Activated naive CD4-positive, alpha-beta T cell treated with anti-CD3 and anti-CD28 coated beads, Interleukin-2, amount 50 U/mL, for 72 hours (primary cell): ENCODE data around the gene PNPLA1. TPM values are rescaled to one million over a fixed set of nuclear protein-coding genes. Genes with fewer than 3 reads are reported as not detected.
"Not testable (repeated sequence)": the region's sequence is repeated elsewhere in the genome, so short reads cannot be mapped to it uniquely, and the experiment has no call there.

Experiments
- ATAC-seq, 2 donors: fragments of 150-1000 bp; cut with Tn5 transposase; 2 replicates each; pipeline ENCODE4 v1.10.0; 2021; ENCODE audit warnings: mild to moderate bottlenecking in 2 of 2, moderate library complexity in 2 of 2
- DNase-seq, 2 donors: peaks; one replicate each; pipeline ENCODE4 v3.0.0; 2021 to 2022; ENCODE audit warnings: low spot score in 2 of 2
- H3K27ac Mint-ChIP-seq, 2 donors: one replicate each; pipeline ENCODE4 v1.8.0; 2022; ENCODE audit warnings: mild to moderate bottlenecking in 2 of 2, mixed read lengths in 2 of 2
- H3K36me3 Mint-ChIP-seq, 2 donors: one replicate each; pipeline ENCODE4 v1.8.0; 2022; ENCODE audit warnings: mixed read lengths in 2 of 2
- H3K9me3 Mint-ChIP-seq, 2 donors: one replicate each; pipeline ENCODE4 v1.8.0; 2022; ENCODE audit warnings: mixed read lengths in 2 of 2
- total RNA-seq, 2 donors: library from RNA; stranded (reverse); gene quantifications; one replicate each; pipeline ENCODE4 v1.2.3, GENCODE V29; 2022

The PNPLA1 gene
- total RNA-seq, 2 donors from 2014 or later, result not detected

- no peaks in the 10 kb centered on the region for H3K9me3 Mint-ChIP-seq
- no peaks in the 10 kb centered on the region for H3K36me3 Mint-ChIP-seq
- H3K27ac Mint-ChIP-seq, result no peak overlapping the region
- ATAC-seq (no peak), DNase-seq (no peak)
Observed at GRCh38 chr6:36335465-36336207, 65.8 kb downstream of the PNPLA1 start.

GRCh38 chr6:36336208-36336710 is 66.4 kb downstream of the PNPLA1 start:
- H3K27ac Mint-ChIP-seq, result no peak overlapping the region
- no peaks in the 10 kb centered on the region for H3K9me3 Mint-ChIP-seq
- H3K36me3 Mint-ChIP-seq, result no peaks in the 10 kb centered on the region
- DNase-seq, result no peak
- ATAC-seq, result no peak

GRCh38 chr6:36336779-36337241 is 67.0 kb downstream of the PNPLA1 start, which contains the start of gene BNIP5:
BNIP5 (minus strand) TSS chr6:36336888; CDS start chr6:36330690, 6,198 bp downstream.
- Mint-ChIP-seq H3K27ac (peak within 1 kb of the TSS in 1 of 2 donors; percentile 34), H3K9me3 (no peaks in the 10 kb centered on the region)
- no peak for DNase-seq

GRCh38 chr6:36337814-36338213 is 68.0 kb downstream of the PNPLA1 start:
- no peak for DNase-seq
- Mint-ChIP-seq H3K27ac (peak overlapping the region in 1 of 2 donors; percentile 25), H3K9me3 (no peaks in the 10 kb centered on the region), H3K36me3 (no peaks in the 10 kb centered on the region)
- ATAC-seq, result peak in 1 of 2 donors; percentile 35

More at GRCh38 chr6:36336779-36337241, 67.0 kb downstream of the PNPLA1 start, which contains the start of gene BNIP5:
- peak in 1 of 2 donors; percentile 39 for ATAC-seq
- H3K36me3 Mint-ChIP-seq, result no peaks in the 10 kb centered on the region

GRCh38 chr6:36338223-36338622 is 68.4 kb downstream of the PNPLA1 start:
- not testable (repeated sequence) for H3K9me3 Mint-ChIP-seq, ATAC-seq, H3K27ac Mint-ChIP-seq, DNase-seq, H3K36me3 Mint-ChIP-seq

GRCh38 chr6:36339146-36339545 is 69.3 kb downstream of the PNPLA1 start:
- no peaks in the 10 kb centered on the region for H3K36me3 Mint-ChIP-seq
- DNase-seq, result no peak
- no peak for ATAC-seq
- H3K27ac Mint-ChIP-seq, result no peak overlapping the region
- no peaks in the 10 kb centered on the region for H3K9me3 Mint-ChIP-seq

- no peak for DNase-seq
- ATAC-seq, result no peak
- Mint-ChIP-seq H3K36me3 (no peaks in the 10 kb centered on the region), H3K27ac (no peak overlapping the region), H3K9me3 (no peaks in the 10 kb centered on the region)
Observed at GRCh38 chr6:36340306-36340617, 70.4 kb downstream of the PNPLA1 start.

GRCh38 chr6:36340618-36341454 is 71.0 kb downstream of the PNPLA1 start:
- peak; percentile 77 to 86 for ATAC-seq
- peak; percentile 64 to 86 for DNase-seq
- Mint-ChIP-seq H3K27ac (peak overlapping the region in 1 of 2 donors; percentile 86), H3K36me3 (no peaks in the 10 kb centered on the region), H3K9me3 (no peaks in the 10 kb centered on the region)

- Mint-ChIP-seq H3K36me3 (no peaks in the 10 kb centered on the region), H3K9me3 (no peaks in the 10 kb centered on the region), H3K27ac (no peak overlapping the region)
- DNase-seq (no peak), ATAC-seq (no peak)
Observed at GRCh38 chr6:36343109-36343680, 73.3 kb downstream of the PNPLA1 start.

- Mint-ChIP-seq H3K36me3 (no peaks in the 10 kb centered on the region), H3K9me3 (no peaks in the 10 kb centered on the region), H3K27ac (no peak overlapping the region)
- DNase-seq (no peak), ATAC-seq (no peak)
Observed at GRCh38 chr6:36345681-36346466, 76.0 kb downstream of the PNPLA1 start.

GRCh38 chr6:36346486-36347273 is 76.8 kb downstream of the PNPLA1 start:
- DNase-seq (no peak), ATAC-seq (no peak)
- Mint-ChIP-seq H3K27ac (no peak overlapping the region), H3K36me3 (no peaks in the 10 kb centered on the region), H3K9me3 (no peaks in the 10 kb centered on the region)

GRCh38 chr6:36347621-36348020 is 77.8 kb downstream of the PNPLA1 start:
- H3K9me3 Mint-ChIP-seq, result no peaks in the 10 kb centered on the region
- no peak overlapping the region for H3K27ac Mint-ChIP-seq
- DNase-seq, result no peak
- H3K36me3 Mint-ChIP-seq, result peaks cover 0 to under 1% of the 10 kb centered on the region in 2 donors
- no peak for ATAC-seq

- Mint-ChIP-seq H3K36me3 (peaks cover 0 to 6% of the 10 kb centered on the region in 2 donors), H3K27ac (no peak overlapping the region), H3K9me3 (peaks cover 0 to 4% of the 10 kb centered on the region in 2 donors)
- DNase-seq (no peak), ATAC-seq (no peak)
Observed at GRCh38 chr6:36349240-36349639, 79.4 kb downstream of the PNPLA1 start.

GRCh38 chr6:36350082-36350481 is 80.2 kb downstream of the PNPLA1 start:
- no peak for ATAC-seq
- no peak overlapping the region for H3K27ac Mint-ChIP-seq
- peaks cover 0 to 4% of the 10 kb centered on the region in 2 donors for H3K9me3 Mint-ChIP-seq
- H3K36me3 Mint-ChIP-seq, result peaks cover 0 to 6% of the 10 kb centered on the region in 2 donors
- no peak for DNase-seq

GRCh38 chr6:36350681-36351571 is 81.1 kb downstream of the PNPLA1 start:
- no peak for ATAC-seq
- DNase-seq, result no peak
- Mint-ChIP-seq H3K36me3 (peaks cover 0 to 6% of the 10 kb centered on the region in 2 donors), H3K9me3 (peaks cover 0 to 4% of the 10 kb centered on the region in 2 donors), H3K27ac (no peak overlapping the region)
